IMR-90 (cell line): ENCODE data around the gene INTS15. TPM values are rescaled to one million over a fixed set of nuclear protein-coding genes. Genes with fewer than 3 reads are reported as not detected.

Experiments
- MXI1 ChIP-seq: IDR thresholded peaks from 2 replicates; pipeline ENCODE4 v1.6.1; 2012; ENCODE audit warnings: low read depth, mild to moderate bottlenecking, low read length, moderate library complexity, borderline replicate concordance
- polyA plus RNA-seq, 3 experiments: library from polyadenylated mRNA; depleted of rRNA; stranded (reverse); fragments of >200 nt; gene quantifications; 2 replicates each; pipeline ENCODE4 v1.2.3, GENCODE V29; 2012; ENCODE audit warnings: low replicate concordance in 1 of 3
- total RNA-seq: library from RNA; depleted of rRNA; stranded (reverse); fragments of >200 nt; gene quantifications from 2 replicates; pipeline ENCODE4 v1.2.3, GENCODE V29; 2012; rRNA removed

The INTS15 gene
- total and polyA plus RNA-seq, 2 of the 4 experiments (the other 2 are of a cell fraction), result 7.0 to 20.8 TPM

GRCh38 chr7:6656413-6656812 lies 66.6 kb downstream of the INTS15 start (continued):
- TF ChIP-seq MXI1, result no peak

Other genes with a start within 250 kb of the INTS15 start
- 13.1 and 13.9 TPM in 2 replicates for gene FAM220A, start 241.1 kb upstream of the INTS15 start, total RNA-seq
- 11.4 and 11.5 TPM in 2 replicates for gene FAM220A, start 241.1 kb upstream of the INTS15 start, polyA plus RNA-seq (2012; rRNA removed)
- 127 and 128 TPM in 2 replicates for gene RAC1, start 215.5 kb upstream of the INTS15 start, total RNA-seq
- gene RAC1, start 215.5 kb upstream of the INTS15 start, polyA plus RNA-seq (2012; rRNA removed), result 360 and 364 TPM in 2 replicates
- 33.5 and 35.3 TPM in 2 replicates for gene DAGLB, start 142.1 kb upstream of the INTS15 start, total RNA-seq
- 23.4 and 24.5 TPM in 2 replicates for gene DAGLB, start 142.1 kb upstream of the INTS15 start, polyA plus RNA-seq (2012; rRNA removed)
- 162 and 259 TPM in 2 replicates for gene KDELR2, start 105.9 kb upstream of the INTS15 start, total RNA-seq
- 226 and 237 TPM in 2 replicates for gene KDELR2, start 105.9 kb upstream of the INTS15 start, polyA plus RNA-seq (2012; rRNA removed)
- not detected in 2 replicates for gene GRID2IP, start 38.6 kb upstream of the INTS15 start, total RNA-seq
- gene GRID2IP, start 38.6 kb upstream of the INTS15 start, polyA plus RNA-seq (2012; rRNA removed), result not detected in 2 replicates
- 40.0 and 58.3 TPM in 2 replicates for gene ZDHHC4, start 12.6 kb upstream of the INTS15 start, total RNA-seq
- gene ZDHHC4, start 12.6 kb upstream of the INTS15 start, polyA plus RNA-seq (2012; rRNA removed), result 42.4 and 43.9 TPM in 2 replicates
- gene ZNF853, start 25.6 kb downstream of the INTS15 start, total RNA-seq, result 3.3 and 3.4 TPM in 2 replicates
- gene ZNF853, start 25.6 kb downstream of the INTS15 start, polyA plus RNA-seq (2012; rRNA removed), result 3.4 TPM in 2 replicates
- 3.2 and 6.1 TPM in 2 replicates for gene ZNF316, start 47.3 kb downstream of the INTS15 start, total RNA-seq
- gene ZNF316, start 47.3 kb downstream of the INTS15 start, polyA plus RNA-seq (2012; rRNA removed), result 7.2 and 8.8 TPM in 2 replicates
- gene ZNF12, start 116.9 kb downstream of the INTS15 start, total RNA-seq, result 20.8 and 22.8 TPM in 2 replicates
- 5.4 and 8.2 TPM in 2 replicates for gene ZNF12, start 116.9 kb downstream of the INTS15 start, polyA plus RNA-seq (2012; rRNA removed)
- gene RSPH10B2, start 164.1 kb downstream of the INTS15 start, total RNA-seq, result not detected in 2 replicates
- not detected in 2 replicates for gene RSPH10B2, start 164.1 kb downstream of the INTS15 start, polyA plus RNA-seq (2012; rRNA removed)
- 25.5 and 33.3 TPM in 2 replicates for gene CCZ1B, start 236.3 kb downstream of the INTS15 start, total RNA-seq
- gene CCZ1B, start 236.3 kb downstream of the INTS15 start, polyA plus RNA-seq (2012; rRNA removed), result 34.3 and 41.0 TPM in 2 replicates